ENCODE data around the gene KCNB1.

- TF ChIP-seq REST (IDR thresholded peaks at IDR 0.05; ENCODE audit: borderline replicate concordance) = no peak
- peak; percentile 45 for TF ChIP-seq CTCF (IDR thresholded peaks at IDR 0.05; ENCODE audit: poor library complexity, severe bottlenecking)
- TF ChIP-seq POLR2AphosphoS5 (IDR thresholded peaks at IDR 0.05) = no peak
- no peak for TF ChIP-seq RAD21 (conservative IDR thresholded peaks at IDR 0.05)
- no peak for TF ChIP-seq EZH2 (IDR thresholded peaks at IDR 0.05; ENCODE audit: borderline replicate concordance, insufficient read depth, low read length, poor library complexity, severe bottlenecking)
- TF ChIP-seq EP300 (conservative IDR thresholded peaks at IDR 0.05; ENCODE audit: poor library complexity, severe bottlenecking) = no peak
- TF ChIP-seq TAF1 (IDR thresholded peaks at IDR 0.05; ENCODE audit: low read depth) = no peak
Observed at GRCh38 chr20:49320460-49320859, 162.0 kb downstream of the KCNB1 start.
